ENCODE results near the gene MRPL44.
A peak's percentile ranks its signal among the peaks of the same experiment; 100 is the strongest.

MRPL44 gene

GRCh38 chr2:223957092-223957851 is at the start of gene MRPL44:
Gene MRPL44 (plus strand): TSS chr2:223957463. CDS start chr2:223957473, 10 bp downstream.
- peak; percentile 97 for DNase-seq

GRCh38 chr2:223908304-223908998 is 48.8 kb upstream of the MRPL44 start:
- DNase-seq: no peak

DNA sequence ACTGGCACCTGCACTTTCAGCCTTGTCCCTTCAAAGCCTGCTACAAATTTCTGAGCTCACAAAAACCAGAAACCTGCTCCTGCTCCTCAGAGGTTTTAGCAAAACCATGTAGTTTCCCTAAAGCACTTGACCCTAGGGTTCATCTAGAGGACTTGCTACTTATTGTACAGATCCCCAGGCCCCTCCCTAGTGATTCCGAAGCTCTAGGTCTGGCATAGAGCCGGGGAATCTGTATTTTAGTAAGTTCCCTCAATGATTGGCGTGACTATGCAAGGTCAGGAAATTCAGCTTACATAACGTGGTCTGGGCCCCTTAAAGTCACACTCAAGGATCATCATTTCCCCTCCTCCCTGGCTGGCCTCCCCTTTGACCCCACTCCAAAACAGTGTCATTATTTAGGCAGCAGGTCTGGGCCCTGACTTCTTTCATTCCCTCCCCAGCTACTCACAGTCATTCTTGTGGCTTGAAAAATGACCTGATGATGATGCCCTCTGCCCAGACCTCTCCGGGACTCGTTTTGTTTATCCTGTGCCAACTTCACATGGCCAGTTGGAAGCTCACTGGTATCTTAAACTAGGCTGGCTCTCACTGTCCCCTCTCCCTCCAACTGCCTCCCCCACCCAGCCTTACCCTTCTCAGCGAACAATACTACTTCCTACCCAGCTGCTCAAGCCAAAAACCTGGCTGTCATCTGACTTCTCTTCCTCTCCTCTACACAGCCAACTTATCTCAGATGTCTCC is 48.1 kb upstream of the MRPL44 start:
- DNase-seq: no peak

- no peak for DNase-seq
Measured at GRCh38 chr2:223914324-223914723, 42.9 kb upstream of the MRPL44 start.

GRCh38 chr2:223915071-223915470 is 42.2 kb upstream of the MRPL44 start:
- DNase-seq: no peak

GRCh38 chr2:223916181-223916920 is 40.9 kb upstream of the MRPL44 start:
- no peak for DNase-seq

- no peak for DNase-seq
Measured at GRCh38 chr2:223918671-223919134, 38.6 kb upstream of the MRPL44 start.

DNA sequence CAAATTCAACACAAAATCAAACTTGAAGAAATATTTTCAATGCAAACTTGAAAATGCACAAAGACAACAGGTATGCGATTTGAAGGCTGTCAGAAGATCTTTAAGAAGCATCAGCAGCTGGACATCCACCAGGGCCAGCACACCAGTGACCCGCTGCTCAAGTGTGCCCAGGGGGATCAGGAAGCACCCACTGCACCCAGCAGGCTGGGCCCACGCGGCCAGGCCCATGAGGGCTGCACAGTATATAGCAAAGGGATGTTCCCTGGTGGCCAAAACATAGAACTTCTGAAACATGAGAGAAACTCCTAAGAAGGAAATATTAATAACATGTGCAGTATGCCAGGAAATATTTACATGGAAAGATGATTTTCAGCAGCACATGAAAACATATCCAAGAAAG is 37.2 kb upstream of the MRPL44 start:
- no peak for DNase-seq

- DNase-seq: no peak
Measured at GRCh38 chr2:223921204-223921603, 36.1 kb upstream of the MRPL44 start.

DNA sequence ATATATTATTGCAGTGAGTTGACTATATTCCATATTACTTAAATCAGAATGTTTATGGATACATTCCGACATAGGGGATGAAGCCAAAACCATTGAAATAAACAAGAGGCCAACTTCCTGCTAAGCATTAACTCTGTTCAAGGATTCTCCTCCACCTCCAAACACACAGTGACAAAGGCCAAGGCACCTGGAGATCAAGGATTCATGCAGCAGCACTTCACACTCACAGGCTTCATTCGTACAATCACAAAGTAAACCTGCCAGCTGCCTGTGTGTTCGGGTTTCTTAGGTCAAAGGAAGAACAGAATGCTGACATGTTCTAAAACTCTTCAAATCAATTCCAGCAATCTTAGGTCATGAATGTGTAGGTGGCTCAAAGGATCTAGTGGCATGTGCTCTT is 35.0 kb upstream of the MRPL44 start:
- DNase-seq: no peak

GRCh38 chr2:223923976-223924375 is 33.3 kb upstream of the MRPL44 start:
- no peak for DNase-seq

GRCh38 chr2:223925106-223925505 is 32.2 kb upstream of the MRPL44 start:
- no peak for DNase-seq

- no peak for DNase-seq
Measured at GRCh38 chr2:223928113-223929006, 28.9 kb upstream of the MRPL44 start.

DNA sequence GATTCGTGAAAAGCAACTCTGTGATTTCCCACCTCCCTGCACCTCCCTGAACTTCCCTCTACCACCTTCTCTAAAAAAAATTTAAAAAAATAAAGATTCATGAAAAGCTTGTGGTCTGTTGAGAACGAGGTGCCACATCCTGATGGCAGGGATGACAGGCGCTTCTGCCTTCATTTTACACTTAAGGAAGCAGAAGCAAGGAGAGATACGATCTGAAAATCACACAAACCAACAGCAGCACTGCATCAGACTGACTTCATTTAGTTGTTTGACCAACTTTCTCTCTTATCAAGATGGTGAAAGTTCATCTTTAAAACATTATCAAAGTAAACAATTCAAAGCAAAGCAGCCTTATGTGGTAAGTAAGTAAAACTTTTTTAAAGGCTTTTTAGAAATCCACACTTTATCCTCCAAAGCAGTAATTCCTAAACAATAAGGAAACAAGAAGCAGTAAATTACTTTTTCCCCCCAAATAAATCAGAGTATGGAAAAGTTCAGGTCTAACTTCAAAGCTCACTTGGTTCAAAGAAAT is 27.6 kb upstream of the MRPL44 start:
- no peak for DNase-seq

DNA sequence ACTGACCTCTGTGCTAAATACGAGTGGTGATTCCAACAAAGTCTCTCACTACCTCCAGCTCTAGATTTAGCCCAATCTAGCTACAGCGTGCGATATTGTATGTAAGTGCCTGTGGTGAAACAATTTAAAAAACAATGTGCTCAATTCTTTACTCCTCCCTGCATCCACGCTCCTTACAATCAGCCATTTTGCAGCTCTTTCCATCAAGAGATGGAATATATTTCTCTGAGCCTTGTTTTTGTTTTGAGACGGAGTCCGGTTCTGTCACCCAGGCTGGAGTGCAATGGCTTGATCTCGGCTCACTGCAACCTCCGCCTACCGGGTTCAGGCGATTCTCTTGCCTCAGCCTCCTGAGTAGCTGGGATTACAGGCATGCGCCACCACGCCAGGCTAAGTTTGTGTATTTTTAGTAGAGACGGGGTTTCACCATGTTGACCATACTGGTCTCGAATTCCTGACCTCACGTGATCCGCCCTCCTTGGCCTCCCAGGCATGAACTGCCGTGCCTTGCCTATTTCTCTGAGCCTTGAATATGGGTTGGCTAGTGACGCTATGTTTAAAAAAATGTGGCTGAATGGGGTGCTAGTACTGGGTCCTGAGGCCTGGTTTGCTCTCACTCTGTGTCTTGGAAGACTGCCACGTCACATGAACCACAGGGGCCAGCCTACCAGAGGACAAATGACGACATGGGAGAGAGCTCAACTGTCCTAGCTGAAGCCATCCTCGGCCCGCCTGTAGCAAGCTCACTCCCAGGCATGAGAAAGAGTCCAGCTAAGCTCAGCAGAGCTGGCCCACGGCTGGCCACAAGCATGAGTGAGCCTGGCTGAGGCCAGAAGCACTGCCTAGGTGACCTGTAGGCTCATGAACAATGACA is 26.9 kb upstream of the MRPL44 start:
- no peak for DNase-seq

GRCh38 chr2:223932816-223933800 is 24.2 kb upstream of the MRPL44 start:
- no peak for DNase-seq

- no peak for DNase-seq
Measured at GRCh38 chr2:223934870-223935269, 22.4 kb upstream of the MRPL44 start.

DNA sequence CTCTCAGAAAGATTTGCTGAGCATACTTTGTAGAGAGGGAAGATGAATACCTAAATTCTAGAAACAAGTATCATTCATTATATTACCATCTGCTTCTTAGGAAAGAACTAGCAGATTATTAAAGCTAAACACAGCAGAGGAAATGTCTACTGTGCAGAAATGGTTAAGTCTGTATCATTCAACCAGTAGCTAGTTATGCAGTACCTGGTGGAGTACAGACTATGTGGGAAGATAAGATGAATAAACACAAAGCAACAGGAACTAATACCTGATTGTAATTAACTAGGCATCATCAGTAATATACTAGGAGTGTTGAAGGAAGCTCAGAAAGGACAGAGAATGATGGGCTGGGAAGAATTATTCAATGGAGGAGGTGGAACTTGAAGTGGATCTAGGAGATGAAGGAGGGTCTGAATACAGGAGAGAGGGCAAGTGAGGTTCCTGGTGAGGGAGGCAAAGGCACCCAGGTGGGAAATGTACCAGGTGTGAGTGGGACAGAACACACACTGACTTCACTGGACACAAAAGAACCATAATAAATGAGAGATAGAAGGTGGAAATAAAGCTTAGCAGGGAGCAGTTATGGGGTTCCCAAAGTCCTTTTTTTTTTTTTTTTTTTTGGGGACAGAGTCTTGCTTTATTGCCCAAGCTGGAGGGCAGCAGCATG is 21.7 kb upstream of the MRPL44 start:
- DNase-seq: no peak

DNA sequence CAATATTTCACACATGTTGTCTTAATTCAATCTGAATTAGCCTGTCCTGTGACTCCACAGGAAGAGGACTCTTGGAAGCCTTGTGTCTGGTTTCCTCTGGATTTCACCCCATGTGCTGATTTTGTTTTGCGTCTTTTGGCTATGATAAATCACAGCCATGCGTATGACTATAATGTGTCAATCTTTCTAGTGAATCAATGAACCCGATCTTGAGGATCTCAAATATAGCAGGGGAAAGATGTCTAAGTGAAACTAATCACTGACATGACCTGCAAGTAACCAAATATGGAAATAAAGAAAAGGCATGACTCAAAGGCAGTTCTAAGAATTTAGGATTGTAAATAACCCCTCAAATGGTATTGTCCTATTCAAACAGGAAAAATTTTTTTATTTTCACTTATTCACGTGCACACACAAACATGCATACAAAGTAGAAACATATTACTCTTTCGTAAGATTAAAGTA is 20.4 kb upstream of the MRPL44 start:
- DNase-seq: no peak

Measured in stimulated activated CD4-positive, alpha-beta T cell treated with anti-CD3 and anti-CD28 coated beads, Interleukin-12 subunit alpha, Interleukin-12 subunit beta, amount 100 ng/mL, for 4 hours (primary cell).